Ectodermal cell (in vitro differentiated cells): Measurements from ENCODE around the gene HSDL2.

Experiments
- H3K27ac ChIP-seq: 2 replicates; pipeline ENCODE4 v1.7.0; 2013; ENCODE audit warnings: mild to moderate bottlenecking, low read depth, low read length; ENCODE audit not compliant: insufficient read depth, poor library complexity, severe bottlenecking
- H3K27me3 ChIP-seq: 2 replicates; pipeline ENCODE4 v1.7.0; 2013; ENCODE audit warnings: mild to moderate bottlenecking, low read length; ENCODE audit not compliant: insufficient read depth, control insufficient read depth, poor library complexity, severe bottlenecking
- H3K36me3 ChIP-seq: one replicate; pipeline ENCODE4 v1.7.0; 2013; ENCODE audit warnings: low read length; ENCODE audit not compliant: control insufficient read depth, insufficient read depth
- H3K4me1 ChIP-seq: one replicate; pipeline ENCODE4 v1.7.0; 2013; ENCODE audit warnings: low read length; ENCODE audit not compliant: control insufficient read depth, insufficient read depth
- H3K4me3 ChIP-seq: 2 replicates; pipeline ENCODE4 v1.7.0; 2013; ENCODE audit warnings: low read depth, low read length, control low read depth; ENCODE audit not compliant: insufficient read depth
- H3K9me3 ChIP-seq: 2 replicates; pipeline ENCODE4 v1.7.0; 2013; ENCODE audit warnings: mild to moderate bottlenecking, low read length, moderate library complexity; ENCODE audit not compliant: control insufficient read depth
- WGBS, 2 experiments: methylation state at CpG; one replicate each; pipeline ENCODE4 v1.1.7; 2013; ENCODE audit warnings: missing lambda C conversion rate in 2 of 2; 5-methylcytosine and 5-hydroxymethylcytosine counted together

The HSDL2 gene

DNA sequence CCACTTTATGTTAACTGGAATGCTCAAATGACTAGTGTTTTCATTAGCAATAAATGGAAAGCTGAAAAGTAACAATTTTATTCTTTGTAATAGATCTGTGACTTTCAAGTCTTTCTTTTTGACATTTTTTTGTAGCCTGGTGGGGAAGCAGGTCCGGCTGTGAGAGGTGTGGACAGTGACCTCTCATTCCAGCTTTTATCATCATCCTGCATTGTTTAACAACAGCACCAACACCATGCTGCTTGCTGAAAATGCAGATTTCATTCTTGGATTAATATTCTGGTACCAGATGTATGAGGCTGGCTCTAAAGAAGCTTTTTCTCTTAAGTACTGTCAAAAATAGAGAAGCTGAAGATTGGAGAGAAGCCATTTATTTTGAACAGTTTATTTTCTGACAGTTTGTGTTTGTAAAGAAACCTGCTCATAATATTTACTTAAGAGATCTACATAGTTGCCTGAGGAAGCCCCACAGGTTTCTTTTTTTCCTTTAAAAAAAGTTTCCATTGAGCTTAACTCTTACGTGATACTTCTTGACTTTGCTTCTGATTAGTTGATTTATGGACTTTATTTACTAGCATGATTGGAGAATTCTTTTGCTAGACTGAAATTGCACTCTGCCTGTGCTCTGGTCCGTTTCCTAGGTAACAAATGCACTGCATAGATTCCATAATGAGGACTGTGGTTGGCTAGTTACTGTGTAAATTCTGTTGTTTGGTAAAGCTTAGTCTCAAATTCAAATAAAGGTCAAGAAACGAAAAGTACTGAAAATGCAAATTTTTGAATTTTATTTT, 110.2 kb downstream of the HSDL2 start:
- H3K4me3 ChIP-seq, result peak overlapping the region; percentile 1
- peak overlapping the region; percentile 77 for H3K27ac ChIP-seq
- peaks cover 13% of the 10 kb centered on the region for H3K4me1 ChIP-seq
- H3K9me3 ChIP-seq, result peaks cover 6% of the 10 kb centered on the region
- H3K36me3 ChIP-seq, result peaks cover 27% of the 10 kb centered on the region
- 62 to 72% methylated on average over 4 of the region's 4 CpGs for WGBS, 2 experiments
- H3K27me3 ChIP-seq, result no peaks in the 10 kb centered on the region

DNA sequence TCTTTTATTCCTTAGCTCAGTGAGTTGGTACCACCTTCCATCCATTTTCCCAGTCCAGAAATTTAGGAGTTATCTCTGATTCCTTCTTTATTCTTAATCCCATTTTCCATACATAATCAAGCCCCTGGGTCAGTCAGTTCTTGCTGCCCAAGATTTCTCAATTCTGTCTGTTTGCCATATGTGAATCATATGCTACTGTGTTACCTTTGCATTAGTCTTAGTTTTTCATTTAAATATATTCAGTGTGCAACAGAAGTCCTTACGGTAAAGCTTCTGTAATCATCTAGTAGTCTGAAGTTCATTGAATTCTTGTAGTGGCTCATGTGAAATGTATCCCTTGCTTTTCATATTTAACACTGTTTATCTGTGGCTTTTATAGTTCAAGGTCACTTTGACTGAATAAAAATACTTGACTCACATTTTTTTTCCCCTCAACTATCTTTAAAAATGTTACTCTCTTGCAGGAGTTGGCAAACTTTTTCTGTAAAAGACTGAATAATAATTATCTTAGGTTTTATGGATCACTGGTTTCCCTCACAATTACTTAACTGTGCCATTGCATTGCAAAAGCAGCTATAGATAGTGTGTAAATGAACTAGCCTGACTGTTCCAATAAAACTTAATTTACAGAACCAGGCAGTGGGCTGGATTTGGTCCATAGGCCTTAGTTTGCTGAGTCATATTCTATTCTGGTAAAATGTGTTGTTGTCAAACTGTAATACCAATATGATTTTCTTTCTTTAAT, 113.7 kb downstream of the HSDL2 start:
- H3K4me1 ChIP-seq, result peaks cover 13% of the 10 kb centered on the region
- WGBS, 2 experiments, result 94 to 100% methylated on average over 1 of the region's 1 CpG
- H3K27ac ChIP-seq, result no peak overlapping the region
- no peaks in the 10 kb centered on the region for H3K27me3 ChIP-seq
- H3K4me3 ChIP-seq, result no peak overlapping the region
- peaks cover 6% of the 10 kb centered on the region for H3K9me3 ChIP-seq
- peaks cover 34% of the 10 kb centered on the region for H3K36me3 ChIP-seq

DNA sequence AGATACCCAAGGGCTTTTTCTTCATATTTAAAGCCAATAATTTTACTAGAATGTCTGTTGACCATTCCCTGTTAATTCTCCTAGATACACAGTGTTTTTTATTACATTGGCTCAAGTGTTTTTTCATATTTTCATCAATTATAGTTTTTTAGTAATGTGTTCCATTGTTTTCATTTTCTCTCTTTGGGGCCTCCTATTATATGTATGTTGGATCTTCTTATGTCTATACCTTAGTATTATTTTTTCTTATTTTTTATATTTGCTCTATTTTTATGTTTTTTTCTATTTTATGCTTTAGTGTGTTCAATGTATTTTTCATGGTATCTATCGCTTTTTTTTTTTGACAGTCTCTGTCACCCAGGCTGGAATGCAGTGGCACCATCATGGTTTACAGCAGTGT, 114.2 kb downstream of the HSDL2 start:
- 93 to 100% methylated on average over 1 of the region's 1 CpG for WGBS, 2 experiments
- Histone ChIP-seq H3K4me1 (peaks cover 13% of the 10 kb centered on the region), H3K27me3 (no peaks in the 10 kb centered on the region), H3K4me3 (no peak overlapping the region), H3K9me3 (peaks cover 6% of the 10 kb centered on the region), H3K27ac (no peak overlapping the region), H3K36me3 (peaks cover 40% of the 10 kb centered on the region)

- Histone ChIP-seq H3K4me1 (peaks cover 3% of the 10 kb centered on the region), H3K36me3 (peaks cover 41% of the 10 kb centered on the region)
- WGBS, 2 experiments, result 90 to 95% methylated on average over 4 of the region's 4 CpGs
These were observed 115.7 kb downstream of the HSDL2 start for GRCh38 chr9:112495614-112496013.

DNA sequence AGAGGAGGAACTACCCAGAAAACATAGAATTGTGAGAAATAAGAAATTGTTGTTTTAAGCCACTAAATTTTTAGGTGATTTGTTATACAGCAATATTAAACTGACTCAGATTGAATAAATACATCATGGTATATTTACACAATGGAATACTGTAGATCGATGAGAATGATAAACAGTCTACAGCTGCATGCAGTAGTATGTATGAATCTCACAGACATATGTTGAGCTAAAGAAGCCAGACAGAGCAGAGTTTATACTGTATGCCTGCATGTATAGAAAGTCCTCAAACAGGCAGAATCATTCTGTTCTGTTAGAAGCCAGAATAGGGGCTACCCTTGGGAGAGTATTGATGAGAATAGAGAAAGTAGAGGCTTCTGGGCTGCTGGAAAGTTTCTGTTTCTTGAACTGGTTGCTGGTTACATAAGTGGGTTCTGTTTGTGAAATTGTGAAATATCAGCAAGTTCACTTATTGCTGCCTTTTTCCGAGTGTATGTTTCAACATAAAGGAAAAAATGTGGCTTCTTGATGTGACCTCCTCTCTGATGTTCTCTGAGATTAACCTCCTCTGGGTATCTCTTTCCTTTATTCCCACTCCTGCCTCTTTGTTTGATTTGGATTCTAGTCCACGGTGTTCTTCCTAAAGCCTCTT, 116.3 kb downstream of the HSDL2 start:
- H3K4me1 ChIP-seq, result no peaks in the 10 kb centered on the region
- no peaks in the 10 kb centered on the region for H3K27me3 ChIP-seq
- peaks cover 41% of the 10 kb centered on the region for H3K36me3 ChIP-seq
- H3K9me3 ChIP-seq, result peaks cover 6% of the 10 kb centered on the region
- no peak overlapping the region for H3K4me3 ChIP-seq
- 76 to 77% methylated on average over 3 of the region's 3 CpGs for WGBS, 2 experiments
- H3K27ac ChIP-seq, result no peak overlapping the region

More at GRCh38 chr9:112495614-112496013, 115.7 kb downstream of the HSDL2 start:
- no peaks in the 10 kb centered on the region for H3K27me3 ChIP-seq
- H3K9me3 ChIP-seq, result peaks cover 6% of the 10 kb centered on the region
- H3K27ac ChIP-seq, result no peak overlapping the region
- H3K4me3 ChIP-seq, result no peak overlapping the region

- Histone ChIP-seq H3K4me1 (no peaks in the 10 kb centered on the region), H3K27ac (no peak overlapping the region), H3K27me3 (no peaks in the 10 kb centered on the region), H3K4me3 (no peak overlapping the region), H3K9me3 (no peaks in the 10 kb centered on the region), H3K36me3 (peaks cover 9% of the 10 kb centered on the region)
- 94 to 98% methylated on average over 2 of the region's 2 CpGs for WGBS, 2 experiments
These were observed 120.9 kb downstream of the HSDL2 start for GRCh38 chr9:112500842-112501241.

GRCh38 chr9:112501287-112501686, 121.4 kb downstream of the HSDL2 start:
- WGBS, 2 experiments, result 92 to 94% methylated on average over 8 of the region's 8 CpGs
- Histone ChIP-seq H3K27me3 (no peaks in the 10 kb centered on the region), H3K36me3 (peaks cover 8% of the 10 kb centered on the region), H3K4me1 (no peaks in the 10 kb centered on the region), H3K9me3 (no peaks in the 10 kb centered on the region), H3K27ac (no peak overlapping the region), H3K4me3 (no peak overlapping the region)

GRCh38 chr9:112502175-112502946, 122.5 kb downstream of the HSDL2 start:
- H3K4me1 ChIP-seq, result no peaks in the 10 kb centered on the region
- H3K9me3 ChIP-seq, result no peaks in the 10 kb centered on the region
- H3K27me3 ChIP-seq, result no peaks in the 10 kb centered on the region
- no peak overlapping the region for H3K27ac ChIP-seq
- peaks cover 8% of the 10 kb centered on the region for H3K36me3 ChIP-seq
- H3K4me3 ChIP-seq, result no peak overlapping the region
- 90 to 92% methylated on average over 3 of the region's 3 CpGs for WGBS, 2 experiments

- Histone ChIP-seq H3K4me1 (no peaks in the 10 kb centered on the region), H3K27me3 (no peaks in the 10 kb centered on the region), H3K9me3 (no peaks in the 10 kb centered on the region), H3K27ac (no peak overlapping the region), H3K4me3 (no peak overlapping the region), H3K36me3 (peaks cover 8% of the 10 kb centered on the region)
- 86 to 91% methylated on average over 5 of the region's 5 CpGs for WGBS, 2 experiments
These were observed 123.3 kb downstream of the HSDL2 start for GRCh38 chr9:112503170-112503569.
